Activated CD8-positive, alpha-beta memory T cell treated with anti-CD3 and anti-CD28 coated beads for 36 hours (primary cell): ENCODE data around the gene NPIPB4. TPM values are rescaled to one million over a fixed set of nuclear protein-coding genes. Genes with fewer than 3 reads are reported as not detected.
"Not testable (repeated sequence)": the region's sequence is repeated elsewhere in the genome, so short reads cannot be mapped to it uniquely, and the experiment has no call there.

Source experiments
- CTCF ChIA-PET: fragments of 350-600 bp; sonication (Branson Sonifier 250); formaldehyde crosslinking; loops from one replicate; lab custom pipeline; 2021; ENCODE audit warnings: antibody characterized with exemption; lab: Charles Lee
- POLR2A ChIA-PET: fragments of 350-600 bp; sonication (Branson Sonifier 250); formaldehyde crosslinking; loops from one replicate; lab custom pipeline; 2021; ENCODE audit warnings: antibody characterized with exemption; lab: Charles Lee
- total RNA-seq, 2 experiments: library from RNA; stranded (reverse); gene quantifications; one replicate each; pipeline ENCODE4 v1.2.3, GENCODE V29; 2021

NPIPB4 gene
- total RNA-seq, 2 experiments from 2014 or later, result 128 to 137 TPM

GRCh38 chr16:21793310-21793709 is 64.2 kb downstream of the NPIPB4 start:
- POLR2A ChIA-PET, CTCF ChIA-PET: not testable (repeated sequence)

- POLR2A ChIA-PET, CTCF ChIA-PET: not testable (repeated sequence)
Measured at GRCh38 chr16:21790506-21790905, 67.0 kb downstream of the NPIPB4 start.

Other genes starting within 250 kb of the NPIPB4 start
- gene IGSF6, start 205.1 kb downstream of the NPIPB4 start, total RNA-seq, result under 1 TPM; 0.08 TPM
- gene OTOA, start 193.8 kb downstream of the NPIPB4 start, total RNA-seq, result under 1 TPM; 0.06 to 0.29 TPM
- 100 to 1,000 TPM; 213 to 237 TPM for gene UQCRC2, start 95.6 kb upstream of the NPIPB4 start, total RNA-seq
- gene PDZD9, start 143.4 kb upstream of the NPIPB4 start, total RNA-seq, result not detected
- gene MOSMO, start 150.4 kb upstream of the NPIPB4 start, total RNA-seq, result 1 to 10 TPM; 8.7 to 9.3 TPM
- gene VWA3A, start 234.8 kb upstream of the NPIPB4 start, total RNA-seq, result under 1 TPM in 1 of 2 experiments, not detected in 1; 0.08 TPM